Stimulated activated CD8-positive, alpha-beta memory T cell treated with anti-CD3 and anti-CD28 coated beads, Interleukin-4, amount 100 ng/mL, for 48 hours (primary cell): ENCODE data around the gene PCF11.

Experiments
- DNase-seq: peaks from one replicate; pipeline ENCODE4 v3.0.0-alpha.2; 2020

Gene PCF11

GRCh38 chr11:83156144-83156995 lies 561 bp upstream of the PCF11 start:
- DNase-seq = peak; percentile 97

DNA sequence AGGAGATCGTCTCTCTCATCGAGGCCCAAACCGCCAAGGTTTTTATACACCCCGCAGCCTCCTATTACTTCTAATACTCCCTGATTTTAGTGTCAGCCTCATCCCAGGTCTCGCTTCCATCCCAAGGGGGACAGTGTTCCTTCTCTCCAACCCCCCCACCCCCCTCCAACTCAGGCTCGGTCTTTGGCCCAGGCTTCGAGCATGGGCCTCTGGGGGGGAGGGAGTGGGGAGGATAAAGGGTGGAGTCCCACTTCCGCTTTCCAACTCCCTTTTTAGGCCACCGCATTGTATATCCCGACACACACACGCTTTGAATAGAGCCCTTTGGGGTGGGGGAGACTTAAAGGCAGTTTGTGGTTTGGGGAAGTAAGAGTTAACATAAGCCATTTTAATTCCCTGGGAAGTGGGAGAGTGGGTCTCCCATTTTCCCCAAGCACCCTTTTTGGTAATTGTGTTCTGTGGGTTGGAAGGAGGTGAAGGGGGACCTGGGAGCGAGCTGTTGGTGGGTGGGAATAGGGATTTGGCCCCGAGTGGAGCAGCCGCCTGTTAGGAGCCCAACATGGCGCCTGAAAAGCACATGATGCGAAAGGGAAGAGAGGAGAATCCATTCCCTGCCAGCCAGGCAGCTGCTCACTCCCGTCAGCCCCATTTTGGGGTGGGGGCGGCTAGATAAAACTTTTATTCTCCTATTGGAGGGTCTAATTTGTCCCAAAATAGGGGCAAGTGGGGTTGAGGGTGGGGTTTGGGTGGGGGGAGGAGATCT lies 844 bp downstream of the PCF11 start:
- DNase-seq = peak; percentile 67

GRCh38 chr11:83158357-83158786 lies 1.4 kb downstream of the PCF11 start:
- DNase-seq = no peak

DNA sequence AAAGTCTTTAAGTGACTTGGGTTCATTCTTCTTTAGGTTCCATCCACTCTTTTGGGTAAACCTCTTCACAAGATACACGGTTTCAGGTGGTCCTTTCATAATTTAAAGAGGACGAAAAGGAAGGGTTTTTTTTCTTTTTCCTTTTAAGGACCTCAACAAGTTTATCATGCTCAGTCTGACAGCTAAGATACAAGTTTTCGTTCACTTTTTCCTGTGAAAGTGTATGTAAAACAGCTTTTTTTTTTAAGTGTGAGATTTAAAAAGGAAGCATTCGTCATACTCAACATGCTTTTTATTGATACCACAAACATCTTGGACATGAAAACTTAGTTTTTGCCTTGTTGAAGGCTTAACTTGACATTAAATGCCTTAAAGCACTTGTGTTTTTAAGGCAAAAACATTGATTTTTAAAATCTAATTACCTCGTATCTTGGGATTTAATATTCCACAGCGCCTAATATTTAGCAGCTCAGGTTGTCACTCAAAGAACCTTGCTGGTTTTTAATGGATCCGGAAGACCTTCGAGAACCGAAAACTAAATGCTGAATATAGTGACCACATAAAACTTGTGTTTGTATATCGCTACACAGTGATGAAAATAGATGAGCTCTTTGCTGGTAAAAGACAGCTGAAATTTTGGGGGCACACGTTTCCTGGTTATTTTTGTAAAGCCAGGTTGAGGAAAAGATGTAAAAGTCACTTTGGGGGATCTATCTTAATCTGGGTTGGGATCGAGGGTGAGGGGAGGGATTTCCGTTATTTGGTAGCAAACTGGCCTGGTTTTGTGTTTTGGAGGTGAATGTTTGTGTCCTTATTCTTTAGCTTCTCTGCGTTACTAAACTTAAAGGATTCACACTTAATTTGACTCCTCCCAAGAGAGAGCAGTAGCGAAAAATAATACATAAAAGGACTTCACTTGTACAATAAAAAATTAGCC lies 2.3 kb downstream of the PCF11 start:
- DNase-seq = no peak

- DNase-seq = no peak
Observed at GRCh38 chr11:83159902-83160865, 3.3 kb downstream of the PCF11 start.

- no peak for DNase-seq
Observed at GRCh38 chr11:83161610-83162199, 4.8 kb downstream of the PCF11 start.

DNA sequence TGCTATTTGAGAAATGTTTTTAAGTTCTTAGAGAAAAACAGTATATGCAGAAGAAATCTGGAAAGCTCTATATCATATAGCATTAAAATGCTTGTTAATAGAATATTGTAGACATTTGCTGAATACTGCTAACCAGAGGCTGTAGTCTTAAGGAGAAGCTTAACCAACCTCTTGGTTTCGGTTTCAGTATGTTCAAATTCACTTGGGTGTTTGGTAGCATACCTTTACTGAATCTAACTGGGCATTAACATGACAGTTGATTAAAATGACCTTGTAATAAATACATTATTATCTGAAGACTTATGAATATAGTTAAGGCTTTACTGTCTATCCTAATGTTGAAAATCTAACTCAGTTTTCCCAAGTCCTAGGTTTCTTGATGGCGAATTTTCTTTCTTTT lies 5.4 kb downstream of the PCF11 start:
- no peak for DNase-seq

GRCh38 chr11:83166193-83166866 lies 9.4 kb downstream of the PCF11 start:
- no peak for DNase-seq

DNA sequence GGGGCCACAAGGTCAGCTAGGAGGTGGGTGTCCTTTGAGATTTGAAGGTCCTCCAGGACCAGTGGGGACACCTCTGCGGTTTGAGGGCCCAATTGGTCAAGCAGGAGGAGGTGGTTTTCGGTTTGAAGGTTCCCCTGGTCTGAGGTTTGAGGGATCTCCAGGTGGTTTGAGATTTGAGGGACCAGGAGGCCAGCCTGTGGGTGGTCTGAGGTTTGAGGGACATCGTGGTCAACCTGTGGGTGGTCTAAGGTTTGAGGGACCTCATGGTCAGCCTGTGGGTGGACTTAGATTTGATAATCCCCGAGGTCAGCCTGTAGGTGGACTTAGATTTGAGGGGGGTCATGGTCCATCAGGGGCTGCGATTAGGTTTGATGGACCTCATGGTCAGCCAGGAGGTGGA lies 11.8 kb downstream of the PCF11 start:
- no peak for DNase-seq

GRCh38 chr11:83170865-83171264 lies 13.9 kb downstream of the PCF11 start:
- DNase-seq = no peak

DNA sequence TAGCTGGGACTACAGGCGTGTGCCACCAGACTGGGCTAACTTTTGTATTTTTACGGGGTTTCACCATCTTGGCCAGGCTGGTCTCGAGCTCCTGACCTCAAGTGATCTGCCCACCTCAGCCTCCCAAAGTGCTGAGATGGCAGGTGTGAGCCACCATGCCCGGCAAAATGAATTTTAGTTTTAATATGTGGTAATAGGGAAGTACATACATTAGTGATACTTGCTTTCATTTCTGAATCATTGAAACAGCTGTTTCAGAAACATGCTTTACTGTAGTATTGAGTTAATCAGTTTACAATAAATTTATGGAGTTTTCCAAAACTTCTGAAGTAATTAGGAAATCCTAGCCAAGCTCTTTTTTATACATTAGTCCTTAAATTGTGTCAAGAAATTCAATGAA lies 15.6 kb downstream of the PCF11 start:
- no peak for DNase-seq

DNA sequence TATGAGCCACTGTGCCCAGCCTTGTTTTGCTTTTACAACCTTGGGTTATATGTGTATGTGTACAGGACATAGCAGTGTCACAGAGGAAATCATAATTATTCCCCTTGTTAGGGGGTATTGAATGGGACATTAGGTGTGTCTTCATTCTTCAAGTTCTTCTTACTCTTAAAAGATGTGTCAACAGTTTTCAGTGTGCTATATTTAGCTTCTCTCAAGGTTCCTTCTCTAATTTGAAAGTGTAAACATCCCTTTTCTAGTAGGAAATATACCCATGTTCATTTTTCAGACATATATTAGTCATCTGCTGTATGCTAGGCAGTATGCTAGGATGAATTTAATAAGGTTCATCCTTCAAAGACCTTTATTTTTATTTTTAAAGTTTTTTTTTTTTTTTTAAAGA lies 17.1 kb downstream of the PCF11 start:
- DNase-seq = no peak

DNA sequence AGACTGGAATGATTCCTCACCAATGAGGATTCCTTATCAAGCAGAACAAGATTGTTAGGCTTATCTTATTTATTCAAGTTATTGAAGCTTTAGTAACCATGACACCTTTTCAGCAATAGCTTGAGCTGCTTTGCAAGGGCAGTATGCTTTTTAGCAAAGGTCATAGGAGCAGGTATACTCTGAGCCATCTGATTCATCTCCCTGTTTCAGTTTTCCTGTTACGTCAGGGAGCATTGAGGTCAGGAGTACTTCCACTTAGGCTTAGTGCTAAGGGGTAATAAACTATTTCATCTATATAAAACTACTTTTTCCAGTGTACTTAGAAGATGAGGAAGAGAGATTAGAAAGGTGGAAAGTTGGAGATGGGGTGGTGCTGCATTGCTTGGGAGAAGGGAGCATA lies 18.9 kb downstream of the PCF11 start:
- no peak for DNase-seq

GRCh38 chr11:83181815-83182214 lies 24.9 kb downstream of the PCF11 start:
- no peak for DNase-seq

DNA sequence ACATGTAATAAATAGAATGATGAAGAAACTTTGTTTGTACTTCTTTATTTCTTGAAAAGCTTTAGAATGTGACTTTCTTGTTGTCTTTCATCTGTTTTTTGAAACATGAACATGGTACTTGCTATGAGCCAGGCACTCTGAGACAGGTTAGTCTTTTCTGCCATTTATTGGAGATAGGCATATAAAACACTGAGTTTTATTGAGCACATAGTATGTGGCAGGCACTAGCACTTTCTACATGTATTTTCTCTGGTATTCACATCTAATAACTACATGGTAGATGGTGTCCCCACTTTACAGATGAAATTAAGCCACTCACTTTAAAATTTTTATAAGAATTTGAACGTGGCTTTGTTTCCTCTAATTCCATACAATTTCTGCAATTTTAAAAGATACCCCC lies 28.8 kb downstream of the PCF11 start:
- no peak for DNase-seq

DNA sequence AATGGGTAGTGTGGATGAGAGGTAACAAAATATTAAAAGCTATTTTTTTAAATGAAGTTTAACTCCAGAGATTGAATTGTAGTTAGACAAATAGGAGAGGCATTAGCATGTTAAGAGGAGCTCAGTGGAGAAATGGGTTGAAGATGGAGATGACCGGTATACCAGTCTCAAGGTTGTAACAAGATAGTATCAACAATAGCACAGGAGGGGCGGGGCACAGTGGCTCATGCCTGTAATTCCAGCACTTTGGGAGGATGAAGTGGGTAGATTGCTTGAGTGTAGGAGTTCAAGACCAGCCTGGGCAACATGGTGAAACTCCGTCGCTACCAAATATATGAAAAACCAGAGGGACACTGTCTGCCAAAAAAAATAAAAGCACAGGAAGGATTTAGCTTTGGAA lies 30.5 kb downstream of the PCF11 start:
- DNase-seq = no peak

GRCh38 chr11:83191491-83191890 lies 34.6 kb downstream of the PCF11 start:
- no peak for DNase-seq

- no peak for DNase-seq
Observed at GRCh38 chr11:83191986-83192385, 35.1 kb downstream of the PCF11 start.

- no peak for DNase-seq
Observed at GRCh38 chr11:83192606-83193245, 35.8 kb downstream of the PCF11 start.
